SK-N-MC (cell line): ENCODE data around the gene HSP90AB1.

Experiments used
- EZH2 ChIP-seq: fragments of 200-600 bp; sonication (generic); IDR thresholded peaks from one replicate; pipeline ENCODE4 v1.6.1; 2017; ENCODE audit warnings: antibody characterized with exemption
- POLR2AphosphoS5 ChIP-seq: IDR thresholded peaks from 2 replicates; pipeline ENCODE4 v1.6.1; 2012; ENCODE audit warnings: mild to moderate bottlenecking, low read depth, low read length, borderline replicate concordance

GRCh38 chr6:44263354-44264100, 16.6 kb downstream of the HSP90AB1 start:
- TF ChIP-seq POLR2AphosphoS5 (no peak), EZH2 (no peak)
